GM12864 (cell line): ENCODE measurements around the gene OPN3.

Experiments
- DNase-seq: peaks from one replicate; pipeline ENCODE4 v3.0.0-alpha.2; 2011; ENCODE audit warnings: low read depth
- H3K4me3 ChIP-seq: 2 replicates; pipeline ENCODE4 v1.5.1; 2011; ENCODE audit warnings: mild to moderate bottlenecking, low read depth, low read length, control low read depth
- TF ChIP-seq, protein P1 (sequence below): IDR thresholded peaks from 2 replicates; pipeline ENCODE4 v1.5.1; 2011; ENCODE audit warnings: low read depth, mild to moderate bottlenecking, moderate library complexity, low read length, control low read depth, inconsistent platforms; ENCODE audit errors: missing control alignments

Gene OPN3

DNA sequence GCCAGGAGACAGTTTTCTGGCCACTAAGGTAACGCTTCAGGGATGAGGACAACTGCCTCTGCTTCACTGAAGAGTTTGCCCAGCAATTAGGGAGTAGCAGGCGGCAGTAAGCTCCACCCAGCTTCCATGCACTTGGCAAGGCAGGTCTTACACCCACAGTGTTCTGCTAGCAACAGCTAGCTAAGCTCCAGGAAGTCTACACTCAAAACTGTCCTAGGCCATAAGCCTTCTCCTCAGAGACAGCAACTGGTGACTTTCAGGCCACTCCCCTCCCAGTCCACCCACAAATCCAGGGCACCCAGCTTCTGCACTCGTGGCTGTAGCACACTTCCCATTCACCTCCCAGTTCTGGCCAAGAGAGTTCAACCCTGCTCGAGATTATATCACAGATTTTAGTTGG is 60.7 kb downstream of the OPN3 start:
- TF ChIP-seq, protein P1, sequence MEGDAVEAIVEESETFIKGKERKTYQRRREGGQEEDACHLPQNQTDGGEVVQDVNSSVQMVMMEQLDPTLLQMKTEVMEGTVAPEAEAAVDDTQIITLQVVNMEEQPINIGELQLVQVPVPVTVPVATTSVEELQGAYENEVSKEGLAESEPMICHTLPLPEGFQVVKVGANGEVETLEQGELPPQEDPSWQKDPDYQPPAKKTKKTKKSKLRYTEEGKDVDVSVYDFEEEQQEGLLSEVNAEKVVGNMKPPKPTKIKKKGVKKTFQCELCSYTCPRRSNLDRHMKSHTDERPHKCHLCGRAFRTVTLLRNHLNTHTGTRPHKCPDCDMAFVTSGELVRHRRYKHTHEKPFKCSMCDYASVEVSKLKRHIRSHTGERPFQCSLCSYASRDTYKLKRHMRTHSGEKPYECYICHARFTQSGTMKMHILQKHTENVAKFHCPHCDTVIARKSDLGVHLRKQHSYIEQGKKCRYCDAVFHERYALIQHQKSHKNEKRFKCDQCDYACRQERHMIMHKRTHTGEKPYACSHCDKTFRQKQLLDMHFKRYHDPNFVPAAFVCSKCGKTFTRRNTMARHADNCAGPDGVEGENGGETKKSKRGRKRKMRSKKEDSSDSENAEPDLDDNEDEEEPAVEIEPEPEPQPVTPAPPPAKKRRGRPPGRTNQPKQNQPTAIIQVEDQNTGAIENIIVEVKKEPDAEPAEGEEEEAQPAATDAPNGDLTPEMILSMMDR, result no peak
- DNase-seq, result no peak
- no peak overlapping the region for H3K4me3 ChIP-seq

DNA sequence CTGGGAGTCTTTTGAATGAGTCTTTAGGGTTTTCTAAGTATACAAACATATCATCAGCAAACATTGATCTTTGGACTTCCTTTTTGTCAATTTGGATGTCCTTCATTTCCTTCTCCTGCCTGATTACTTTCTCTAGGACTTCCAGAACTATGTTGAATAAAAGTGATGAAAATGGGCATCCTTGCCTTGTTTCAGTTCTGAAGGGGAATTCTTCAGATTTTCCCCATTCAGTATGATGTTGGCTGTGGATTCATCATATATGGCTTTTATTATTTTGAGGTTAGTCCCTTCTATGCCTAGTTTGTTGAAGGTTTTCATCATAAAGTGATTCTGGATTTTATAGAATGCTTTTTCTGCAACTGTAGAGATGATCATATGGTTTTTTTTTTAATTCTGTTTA is 66.0 kb downstream of the OPN3 start:
- TF ChIP-seq, protein P1, result no peak
- no peak for DNase-seq
- no peak overlapping the region for H3K4me3 ChIP-seq

DNA sequence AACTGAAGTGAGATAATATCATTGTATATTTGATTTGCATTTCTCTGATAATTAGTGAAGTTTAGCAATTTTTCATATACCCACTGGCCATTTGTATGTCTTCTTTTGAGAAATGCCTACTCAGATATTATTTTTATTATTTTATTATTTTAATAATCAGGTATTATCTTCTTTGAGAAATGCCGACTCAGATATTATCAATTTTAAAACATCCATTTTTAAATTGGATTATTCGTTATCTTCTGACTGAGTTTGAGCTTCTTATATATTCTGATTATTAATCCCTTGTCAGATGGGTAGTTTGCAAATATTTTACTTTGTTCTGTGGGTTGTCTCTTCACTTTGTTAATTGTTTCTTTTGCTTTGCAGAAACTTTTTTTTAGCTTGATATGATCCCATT is 70.3 kb downstream of the OPN3 start:
- DNase-seq, result no peak
- TF ChIP-seq, protein P1, result no peak
- H3K4me3 ChIP-seq, result no peak overlapping the region

DNA sequence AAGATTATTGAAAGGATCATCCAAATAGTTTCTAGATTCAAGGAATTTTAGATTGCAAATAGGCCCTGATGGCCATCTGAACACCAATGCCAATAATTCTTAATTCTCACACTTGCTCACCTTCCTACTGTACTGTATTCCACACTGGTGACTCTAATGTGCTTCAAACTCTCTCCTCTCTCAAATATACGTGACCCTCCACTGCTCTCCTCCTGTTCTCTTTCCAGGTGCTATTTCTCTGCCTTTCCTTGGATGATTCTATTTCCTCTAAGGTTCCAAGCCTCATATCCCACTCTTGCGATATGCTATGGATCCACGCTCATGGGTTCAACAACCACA is 79.4 kb downstream of the OPN3 start:
- no peak overlapping the region for H3K4me3 ChIP-seq
- DNase-seq, result no peak
- TF ChIP-seq, protein P1, result no peak

DNA sequence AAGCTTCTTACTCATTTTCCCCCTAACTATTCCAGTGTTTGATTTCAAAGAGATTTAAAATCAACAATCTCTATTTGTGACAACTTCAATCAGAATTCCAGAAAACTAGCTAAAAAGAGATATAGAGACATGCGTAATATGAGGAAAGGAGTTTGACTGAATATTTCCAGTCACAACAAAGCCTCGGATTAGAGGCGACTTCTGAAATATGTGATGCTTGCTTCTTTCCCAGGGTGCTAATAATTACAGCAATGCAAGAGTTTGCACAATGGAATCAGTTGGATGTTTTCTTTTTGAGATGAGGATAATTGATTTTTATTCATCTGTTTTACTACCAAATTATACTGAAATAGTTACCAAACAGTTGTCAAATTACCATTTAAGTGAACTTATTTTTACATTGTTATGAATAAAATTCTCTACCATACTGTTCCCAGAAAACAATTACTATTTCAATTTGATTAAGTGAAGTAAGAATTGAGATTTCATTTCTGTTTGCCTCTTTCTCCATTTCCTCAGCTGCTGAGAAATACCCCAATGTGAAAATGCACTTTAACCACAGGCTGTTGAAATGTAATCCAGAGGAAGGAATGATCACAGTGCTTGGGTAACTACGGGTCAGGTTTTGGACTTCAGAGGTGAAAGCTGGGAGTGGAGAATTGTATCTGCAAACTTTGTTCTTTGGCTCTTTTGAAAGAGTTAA is 79.9 kb downstream of the OPN3 start:
- no peak for DNase-seq
- TF ChIP-seq, protein P1, result no peak

DNA sequence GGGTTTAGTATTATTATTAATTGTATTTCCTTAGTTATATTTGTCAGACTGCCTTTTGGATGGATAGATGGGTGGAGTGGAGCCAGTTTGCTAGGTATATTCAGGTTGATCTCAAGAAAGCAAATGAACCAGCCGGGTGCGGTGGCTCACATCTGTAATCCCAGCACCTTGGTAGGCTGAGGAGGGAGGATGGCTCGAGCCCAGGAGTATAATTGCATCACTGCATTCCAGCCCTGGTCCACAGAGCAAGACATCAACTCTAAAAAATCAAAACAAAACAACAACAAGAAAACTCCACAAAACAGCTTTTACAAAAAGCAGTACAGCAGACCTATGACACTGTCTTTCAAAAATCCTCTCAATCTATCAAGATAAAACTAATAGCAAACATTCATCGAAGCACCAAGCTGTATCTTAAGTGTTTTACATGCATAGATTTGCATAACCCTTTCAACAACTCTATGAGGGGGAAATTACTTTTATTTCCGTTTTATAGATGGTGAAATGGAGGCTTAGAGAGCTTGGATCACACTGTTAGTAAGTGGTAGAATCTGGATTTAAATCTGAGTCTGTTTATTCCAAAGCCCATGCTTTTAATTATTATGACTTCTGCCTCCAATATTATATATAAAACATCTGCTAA is 82.5 kb downstream of the OPN3 start:
- TF ChIP-seq, protein P1, result no peak
- DNase-seq, result no peak
- no peak overlapping the region for H3K4me3 ChIP-seq

More for the DNA sequence above, 79.9 kb downstream of the OPN3 start:
- H3K4me3 ChIP-seq, result no peak overlapping the region

DNA sequence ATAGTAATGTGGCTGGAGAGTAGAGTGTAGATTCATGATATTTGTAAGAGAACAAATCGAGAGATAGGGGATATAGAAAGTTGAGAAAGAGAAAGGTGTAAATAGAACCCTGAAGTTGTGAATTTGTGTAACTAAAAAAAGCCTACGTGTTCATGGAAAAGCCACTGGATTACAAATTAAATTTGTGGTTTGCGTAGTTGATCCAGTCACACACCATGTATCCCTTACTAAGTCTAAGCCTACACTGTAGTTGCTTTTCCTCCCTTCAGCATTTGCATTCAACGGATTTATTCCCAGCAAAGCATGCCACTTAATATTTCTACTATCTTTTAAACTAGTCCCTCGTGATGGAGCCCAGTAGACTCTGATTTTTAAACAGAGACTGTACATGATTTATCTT is 83.1 kb downstream of the OPN3 start:
- no peak overlapping the region for H3K4me3 ChIP-seq
- TF ChIP-seq, protein P1, result no peak
- DNase-seq, result no peak
